HG03039 (cell line): ENCODE measurements around the gene SUMO3.

ENCODE experiments used
- ATAC-seq: cut with Tn5 transposase; IDR thresholded peaks from one replicate; pipeline ENCODE4 v1.9.1; 2021; ENCODE audit warnings: mild to moderate bottlenecking, moderate library complexity; ENCODE audit not compliant: unreplicated experiment

SUMO3 gene

GRCh38 chr21:44762221-44763049 is 55.4 kb downstream of the SUMO3 start:
- no peak for ATAC-seq

GRCh38 chr21:44761747-44762208 is 56.1 kb downstream of the SUMO3 start:
- no peak for ATAC-seq

DNA sequence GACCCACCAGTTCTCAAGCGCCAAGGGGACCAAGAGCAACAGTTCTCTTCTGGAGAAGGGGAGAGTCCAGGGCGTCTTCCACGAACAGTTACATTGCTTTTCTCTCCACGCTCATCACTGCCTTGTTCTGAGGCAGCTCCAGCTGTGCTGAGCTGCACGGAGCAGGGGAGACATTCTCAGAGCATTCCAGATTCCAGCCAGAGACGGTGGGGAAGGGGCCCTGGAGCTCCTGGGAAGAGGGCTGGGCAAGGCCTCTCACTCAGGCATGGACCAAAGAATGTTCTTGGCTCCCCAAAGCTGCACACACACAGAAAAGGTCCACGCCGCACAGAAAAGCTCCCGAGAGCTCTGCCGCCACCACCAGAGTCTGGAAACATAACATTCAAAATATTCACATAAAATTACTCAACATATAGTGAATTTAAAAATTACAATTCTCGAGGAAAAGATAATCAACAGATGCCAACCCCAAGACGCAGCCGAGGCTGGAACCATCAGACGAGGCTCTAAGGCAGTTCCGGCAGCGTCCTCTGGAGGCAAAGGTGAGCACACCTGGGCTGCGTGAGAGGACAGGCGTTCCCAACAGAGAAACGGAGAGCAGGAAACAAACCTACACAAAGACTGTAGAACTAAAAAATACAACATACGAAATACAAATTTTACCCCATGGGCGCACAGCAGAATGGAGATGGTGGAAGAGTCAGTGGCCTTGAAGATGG is 56.7 kb downstream of the SUMO3 start:
- ATAC-seq, result no peak

- no peak for ATAC-seq
These were observed 57.5 kb downstream of the SUMO3 start for GRCh38 chr21:44760376-44760775.

DNA sequence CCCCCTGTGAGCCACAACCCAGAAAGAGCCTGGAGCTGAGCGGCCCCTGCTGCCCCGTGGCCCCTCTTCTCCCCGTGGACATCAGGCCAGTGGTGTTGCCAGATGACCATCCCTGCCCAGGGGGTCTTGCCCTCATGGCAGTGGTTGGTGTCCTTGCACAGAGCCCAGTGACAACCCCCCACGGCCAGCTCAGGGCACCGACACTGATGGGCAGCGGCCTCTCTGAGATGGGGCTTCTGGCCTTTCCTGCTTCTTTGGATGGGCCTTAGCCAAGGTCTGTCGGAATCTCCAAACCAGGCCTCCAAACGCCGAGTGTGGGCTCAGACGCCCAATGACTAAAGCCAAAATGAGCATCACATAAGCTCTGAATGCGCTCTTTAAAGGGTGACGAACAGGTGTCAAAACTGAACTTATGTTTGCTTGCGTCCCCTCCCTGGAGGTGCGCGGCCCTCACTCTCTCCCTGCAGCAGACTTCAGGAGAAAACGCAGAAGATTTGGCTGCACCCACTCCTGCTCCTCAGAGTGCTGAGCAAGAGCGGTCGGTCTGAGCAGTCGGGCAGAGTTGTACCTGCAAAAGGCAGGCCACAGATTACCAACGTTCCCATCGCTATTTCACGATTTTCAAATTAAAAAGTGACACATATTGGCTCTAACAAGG is 58.1 kb downstream of the SUMO3 start:
- no peak for ATAC-seq

DNA sequence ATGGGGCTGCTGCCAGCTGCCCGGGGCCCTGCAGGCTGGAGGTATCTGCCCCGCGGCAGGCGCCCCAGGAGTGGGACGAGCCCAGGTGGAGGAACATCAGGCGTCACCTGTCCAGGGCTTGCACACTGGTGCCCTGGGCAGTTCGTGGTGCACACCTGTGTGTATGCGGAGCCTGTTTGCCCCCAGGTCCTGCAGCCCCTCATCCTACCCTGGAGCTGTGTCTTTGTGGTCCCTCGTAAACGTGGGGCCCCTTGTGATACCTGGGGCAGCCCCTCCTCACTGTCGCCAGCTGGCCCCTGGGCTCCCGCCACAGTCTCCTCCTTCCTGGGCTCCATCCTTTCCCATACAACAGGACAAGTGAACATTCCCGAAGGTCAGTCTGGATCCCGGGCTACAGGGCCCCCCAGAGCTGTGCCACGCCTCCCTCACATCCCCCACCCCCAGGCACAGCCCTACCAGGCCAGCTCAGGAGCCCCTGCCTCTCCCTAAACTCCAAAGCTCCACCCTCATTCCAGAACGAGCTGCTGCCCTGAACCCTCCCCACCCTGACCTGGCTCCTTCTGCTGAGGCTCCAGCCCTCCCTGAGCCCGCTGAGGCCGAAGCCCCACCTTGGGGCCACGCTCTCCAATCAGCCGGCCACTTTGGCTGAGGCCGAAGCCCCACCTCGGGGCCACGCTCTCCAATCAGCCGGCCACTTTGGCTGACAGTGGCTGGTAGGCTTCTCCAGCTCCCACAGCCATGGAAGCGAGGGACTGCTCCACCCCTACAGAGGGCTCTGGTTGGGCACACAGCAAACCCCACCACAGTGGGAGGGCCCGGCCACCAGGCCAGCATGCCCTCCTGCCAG is 58.9 kb downstream of the SUMO3 start:
- no peak for ATAC-seq

- no peak for ATAC-seq
These were observed 59.7 kb downstream of the SUMO3 start for GRCh38 chr21:44758141-44758561.

DNA sequence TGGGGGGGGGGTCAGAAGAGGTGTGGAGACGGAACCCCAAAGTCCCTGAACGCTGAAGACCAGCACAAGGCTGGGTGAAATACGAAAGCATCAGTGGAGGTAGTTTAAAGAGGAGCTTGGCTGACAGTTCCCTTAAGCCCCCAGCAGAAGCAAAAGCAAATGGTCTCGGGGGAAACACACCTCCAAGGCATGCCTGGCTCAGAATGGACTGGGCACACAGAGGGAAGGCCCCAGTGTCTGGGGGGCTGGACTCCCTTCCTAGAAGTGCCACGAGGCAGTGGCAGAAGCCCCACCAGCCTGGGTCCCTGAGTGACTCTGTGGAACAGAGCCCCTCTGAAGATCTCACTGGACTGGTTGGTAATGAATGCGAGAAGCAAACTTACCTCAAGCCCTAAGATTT is 60.1 kb downstream of the SUMO3 start:
- ATAC-seq, result no peak

- no peak for ATAC-seq
These were observed 61.3 kb downstream of the SUMO3 start for GRCh38 chr21:44756423-44757185.
